SH-SY5Y (cell line): ENCODE data around the gene NPLOC4.

Experiments used
- GATA2 ChIP-seq: IDR thresholded peaks from 2 replicates; pipeline ENCODE4 v1.6.1; 2011; ENCODE audit warnings: mild to moderate bottlenecking, low read depth, low read length
- GATA3 ChIP-seq: IDR thresholded peaks from 2 replicates; pipeline ENCODE4 v1.6.1; 2011; ENCODE audit warnings: low read depth, mild to moderate bottlenecking, low read length, moderate library complexity

DNA sequence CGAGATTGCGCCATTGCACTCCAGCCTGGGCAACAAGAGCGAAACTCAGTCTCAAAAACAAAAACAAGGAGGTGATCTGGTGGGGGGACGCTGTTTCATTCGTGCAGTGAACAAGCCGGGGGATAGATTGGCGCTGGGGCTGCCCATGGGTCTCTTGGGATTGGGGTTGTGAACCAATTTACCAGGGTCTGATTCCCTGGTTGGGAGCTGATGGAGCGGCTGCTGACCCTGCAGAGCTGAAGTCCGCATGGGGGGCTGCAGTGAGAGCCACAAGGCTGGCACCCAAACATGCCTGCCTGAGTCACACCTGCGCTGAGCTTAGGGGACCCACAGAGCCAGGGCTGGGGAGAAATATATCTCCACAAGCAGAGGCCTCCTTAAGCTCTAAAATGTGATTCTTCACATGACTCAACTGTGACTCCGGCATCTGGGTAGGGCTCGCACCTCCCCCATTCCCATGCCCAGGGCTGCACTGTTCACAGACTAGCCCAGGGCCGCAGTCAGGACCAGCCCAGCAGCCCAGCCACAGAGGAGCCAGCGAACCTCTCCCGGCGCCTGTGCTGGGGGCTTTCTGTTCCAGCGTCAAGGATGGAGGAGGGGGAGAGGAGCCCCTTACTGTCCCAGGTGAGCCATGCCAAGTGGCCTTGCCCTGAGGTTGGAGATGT lies 5.0 kb upstream of the NPLOC4 start:
- TF ChIP-seq GATA3 (no peak), GATA2 (no peak)
